GM20000 (cell line): Measurements from ENCODE around the gene CAPN15.

Experiments used
- DNase-seq: peaks from one replicate; pipeline ENCODE4 v3.0.0; 2012; ENCODE audit warnings: low spot score
- CTCF ChIP-seq: IDR thresholded peaks from 2 replicates; pipeline ENCODE4 v1.5.1; 2012; ENCODE audit warnings: mild to moderate bottlenecking, control low read depth; ENCODE audit errors: extremely low read depth, missing control alignments

The CAPN15 gene

GRCh38 chr16:546909-547770 lies 19.6 kb downstream of the CAPN15 start:
- DNase-seq, result peak; percentile 87
- peak; percentile 81 for TF ChIP-seq CTCF

DNA sequence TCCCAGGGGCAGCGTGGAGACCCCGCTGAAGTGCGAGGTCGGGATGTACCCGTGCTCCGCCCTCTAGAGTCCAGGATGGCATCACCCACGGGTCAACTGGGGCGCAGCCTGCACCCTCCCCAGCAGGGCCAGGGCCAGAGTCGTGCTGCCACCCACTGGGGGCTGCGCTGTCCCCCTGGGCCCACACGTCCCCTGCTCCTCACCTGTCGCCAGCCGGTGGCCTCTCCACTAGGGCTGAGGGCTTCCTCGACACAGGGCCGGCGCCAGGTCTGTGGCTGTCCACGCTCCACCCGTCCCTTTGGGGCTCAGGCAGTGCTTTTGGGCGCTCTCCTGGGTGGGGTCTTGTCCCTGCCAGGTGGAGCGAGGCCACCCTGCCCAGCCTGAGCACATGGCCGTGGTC lies 21.1 kb downstream of the CAPN15 start:
- no peak for TF ChIP-seq CTCF
- DNase-seq, result no peak

- no peak for DNase-seq
- no peak for TF ChIP-seq CTCF
Observed at GRCh38 chr16:549544-550263, 22.2 kb downstream of the CAPN15 start.

- DNase-seq, result no peak
- no peak for TF ChIP-seq CTCF
Observed at GRCh38 chr16:551210-551609, 23.7 kb downstream of the CAPN15 start.

DNA sequence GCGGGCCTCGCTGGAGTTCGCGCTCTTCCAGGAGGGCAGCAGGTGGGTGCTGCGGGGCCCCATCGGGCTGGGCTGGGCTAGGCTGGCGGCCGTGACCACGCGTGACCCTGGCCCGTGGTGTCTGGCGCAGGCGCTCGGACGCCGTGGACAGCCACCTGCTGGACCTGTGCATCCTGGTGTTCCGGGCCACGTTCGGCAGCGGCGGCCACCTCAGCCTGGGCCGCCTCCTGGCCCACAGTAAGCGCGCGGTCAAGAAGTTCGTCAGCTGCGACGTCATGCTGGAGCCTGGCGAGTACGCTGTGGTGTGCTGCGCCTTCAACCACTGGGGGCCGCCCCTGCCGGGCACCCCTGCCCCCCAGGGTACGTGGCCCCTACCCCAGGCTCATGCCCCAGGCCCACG lies 24.7 kb downstream of the CAPN15 start:
- no peak for TF ChIP-seq CTCF
- DNase-seq, result no peak

DNA sequence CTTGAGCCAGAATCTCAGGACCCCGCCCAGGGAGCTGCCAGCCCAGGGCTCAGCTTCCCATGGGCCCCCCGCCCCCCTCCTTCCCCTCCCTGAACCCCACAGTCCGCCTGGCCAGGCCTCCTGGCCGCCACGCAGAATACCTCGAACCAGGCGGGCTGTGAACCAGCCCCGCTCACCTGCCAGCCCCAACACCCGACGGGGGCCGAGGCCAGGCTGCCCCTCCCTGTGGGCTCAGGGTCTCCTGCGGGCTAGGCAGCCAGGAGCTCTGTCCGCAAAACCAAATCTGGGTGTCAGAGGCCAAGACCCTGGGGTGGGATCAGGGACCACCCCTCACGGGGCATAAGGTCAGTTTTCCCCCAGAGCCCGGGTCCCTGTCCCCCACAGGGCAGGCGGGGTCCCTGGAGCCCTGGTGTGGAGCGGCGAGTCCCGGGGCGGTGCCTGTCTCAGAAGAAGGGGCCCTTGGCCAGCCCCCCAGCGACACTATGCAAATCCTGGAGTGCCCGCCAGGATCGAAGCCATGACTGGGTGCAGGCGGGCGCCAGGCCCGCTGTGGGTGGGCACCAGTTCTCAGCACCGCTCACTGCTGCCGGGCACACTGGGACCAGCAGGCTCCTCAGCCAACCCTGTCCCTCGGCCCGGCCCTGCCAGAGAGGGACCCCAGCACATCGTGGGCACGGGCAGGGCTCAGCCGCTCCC lies 26.2 kb downstream of the CAPN15 start:
- DNase-seq, result no peak
- TF ChIP-seq CTCF, result no peak

DNA sequence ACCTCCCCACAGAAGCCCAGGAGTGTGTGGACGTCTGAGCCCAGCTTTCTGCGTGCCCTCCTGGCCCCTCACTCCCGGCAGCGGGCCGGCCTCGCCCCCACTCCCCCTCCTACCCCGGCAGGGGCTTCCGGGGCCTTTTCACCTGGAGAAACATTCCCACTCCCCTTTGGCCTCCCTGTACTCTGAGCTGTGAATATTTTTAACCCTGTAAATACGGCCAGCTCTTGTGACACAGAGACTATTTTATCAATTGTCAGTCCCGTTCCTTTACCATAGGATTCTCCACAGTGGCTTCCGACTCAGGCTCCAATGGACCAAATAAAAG lies 26.7 kb downstream of the CAPN15 start:
- no peak for TF ChIP-seq CTCF
- DNase-seq, result no peak
